ENCODE measurements around the gene SCRN1. TPM values are rescaled to one million over a fixed set of nuclear protein-coding genes. Genes with fewer than 3 reads are reported as not detected.

The SCRN1 gene
- total and polyA plus RNA-seq, 2 experiments from 2014 or later: 15.2 to 66.7 TPM

DNA sequence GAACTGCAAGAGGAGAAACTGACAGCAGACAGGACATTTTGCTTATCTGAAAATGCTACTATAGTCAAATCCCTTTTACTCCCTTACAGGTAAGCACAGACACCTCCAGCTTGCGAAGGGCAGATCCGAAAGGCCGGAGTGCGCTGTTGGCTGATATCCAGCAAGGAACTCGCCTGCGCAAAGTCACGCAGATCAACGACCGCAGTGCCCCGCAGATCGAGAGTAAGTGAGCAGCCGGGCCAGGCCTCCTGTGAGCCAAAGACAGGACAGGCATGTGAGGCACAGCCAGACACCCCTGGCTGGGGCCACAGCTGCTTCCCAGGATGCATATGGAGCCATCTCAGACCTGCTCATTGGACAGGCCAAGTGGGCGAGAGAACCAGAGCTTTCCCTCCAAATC lies 113.9 kb downstream of the SCRN1 start:
- DNase-seq (ENCODE audit: low spot score): no peak
- TF ChIP-seq, protein P1, sequence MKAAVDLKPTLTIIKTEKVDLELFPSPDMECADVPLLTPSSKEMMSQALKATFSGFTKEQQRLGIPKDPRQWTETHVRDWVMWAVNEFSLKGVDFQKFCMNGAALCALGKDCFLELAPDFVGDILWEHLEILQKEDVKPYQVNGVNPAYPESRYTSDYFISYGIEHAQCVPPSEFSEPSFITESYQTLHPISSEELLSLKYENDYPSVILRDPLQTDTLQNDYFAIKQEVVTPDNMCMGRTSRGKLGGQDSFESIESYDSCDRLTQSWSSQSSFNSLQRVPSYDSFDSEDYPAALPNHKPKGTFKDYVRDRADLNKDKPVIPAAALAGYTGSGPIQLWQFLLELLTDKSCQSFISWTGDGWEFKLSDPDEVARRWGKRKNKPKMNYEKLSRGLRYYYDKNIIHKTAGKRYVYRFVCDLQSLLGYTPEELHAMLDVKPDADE (IDR thresholded peaks at IDR 0.05): no peak
- TF ChIP-seq, protein P2, sequence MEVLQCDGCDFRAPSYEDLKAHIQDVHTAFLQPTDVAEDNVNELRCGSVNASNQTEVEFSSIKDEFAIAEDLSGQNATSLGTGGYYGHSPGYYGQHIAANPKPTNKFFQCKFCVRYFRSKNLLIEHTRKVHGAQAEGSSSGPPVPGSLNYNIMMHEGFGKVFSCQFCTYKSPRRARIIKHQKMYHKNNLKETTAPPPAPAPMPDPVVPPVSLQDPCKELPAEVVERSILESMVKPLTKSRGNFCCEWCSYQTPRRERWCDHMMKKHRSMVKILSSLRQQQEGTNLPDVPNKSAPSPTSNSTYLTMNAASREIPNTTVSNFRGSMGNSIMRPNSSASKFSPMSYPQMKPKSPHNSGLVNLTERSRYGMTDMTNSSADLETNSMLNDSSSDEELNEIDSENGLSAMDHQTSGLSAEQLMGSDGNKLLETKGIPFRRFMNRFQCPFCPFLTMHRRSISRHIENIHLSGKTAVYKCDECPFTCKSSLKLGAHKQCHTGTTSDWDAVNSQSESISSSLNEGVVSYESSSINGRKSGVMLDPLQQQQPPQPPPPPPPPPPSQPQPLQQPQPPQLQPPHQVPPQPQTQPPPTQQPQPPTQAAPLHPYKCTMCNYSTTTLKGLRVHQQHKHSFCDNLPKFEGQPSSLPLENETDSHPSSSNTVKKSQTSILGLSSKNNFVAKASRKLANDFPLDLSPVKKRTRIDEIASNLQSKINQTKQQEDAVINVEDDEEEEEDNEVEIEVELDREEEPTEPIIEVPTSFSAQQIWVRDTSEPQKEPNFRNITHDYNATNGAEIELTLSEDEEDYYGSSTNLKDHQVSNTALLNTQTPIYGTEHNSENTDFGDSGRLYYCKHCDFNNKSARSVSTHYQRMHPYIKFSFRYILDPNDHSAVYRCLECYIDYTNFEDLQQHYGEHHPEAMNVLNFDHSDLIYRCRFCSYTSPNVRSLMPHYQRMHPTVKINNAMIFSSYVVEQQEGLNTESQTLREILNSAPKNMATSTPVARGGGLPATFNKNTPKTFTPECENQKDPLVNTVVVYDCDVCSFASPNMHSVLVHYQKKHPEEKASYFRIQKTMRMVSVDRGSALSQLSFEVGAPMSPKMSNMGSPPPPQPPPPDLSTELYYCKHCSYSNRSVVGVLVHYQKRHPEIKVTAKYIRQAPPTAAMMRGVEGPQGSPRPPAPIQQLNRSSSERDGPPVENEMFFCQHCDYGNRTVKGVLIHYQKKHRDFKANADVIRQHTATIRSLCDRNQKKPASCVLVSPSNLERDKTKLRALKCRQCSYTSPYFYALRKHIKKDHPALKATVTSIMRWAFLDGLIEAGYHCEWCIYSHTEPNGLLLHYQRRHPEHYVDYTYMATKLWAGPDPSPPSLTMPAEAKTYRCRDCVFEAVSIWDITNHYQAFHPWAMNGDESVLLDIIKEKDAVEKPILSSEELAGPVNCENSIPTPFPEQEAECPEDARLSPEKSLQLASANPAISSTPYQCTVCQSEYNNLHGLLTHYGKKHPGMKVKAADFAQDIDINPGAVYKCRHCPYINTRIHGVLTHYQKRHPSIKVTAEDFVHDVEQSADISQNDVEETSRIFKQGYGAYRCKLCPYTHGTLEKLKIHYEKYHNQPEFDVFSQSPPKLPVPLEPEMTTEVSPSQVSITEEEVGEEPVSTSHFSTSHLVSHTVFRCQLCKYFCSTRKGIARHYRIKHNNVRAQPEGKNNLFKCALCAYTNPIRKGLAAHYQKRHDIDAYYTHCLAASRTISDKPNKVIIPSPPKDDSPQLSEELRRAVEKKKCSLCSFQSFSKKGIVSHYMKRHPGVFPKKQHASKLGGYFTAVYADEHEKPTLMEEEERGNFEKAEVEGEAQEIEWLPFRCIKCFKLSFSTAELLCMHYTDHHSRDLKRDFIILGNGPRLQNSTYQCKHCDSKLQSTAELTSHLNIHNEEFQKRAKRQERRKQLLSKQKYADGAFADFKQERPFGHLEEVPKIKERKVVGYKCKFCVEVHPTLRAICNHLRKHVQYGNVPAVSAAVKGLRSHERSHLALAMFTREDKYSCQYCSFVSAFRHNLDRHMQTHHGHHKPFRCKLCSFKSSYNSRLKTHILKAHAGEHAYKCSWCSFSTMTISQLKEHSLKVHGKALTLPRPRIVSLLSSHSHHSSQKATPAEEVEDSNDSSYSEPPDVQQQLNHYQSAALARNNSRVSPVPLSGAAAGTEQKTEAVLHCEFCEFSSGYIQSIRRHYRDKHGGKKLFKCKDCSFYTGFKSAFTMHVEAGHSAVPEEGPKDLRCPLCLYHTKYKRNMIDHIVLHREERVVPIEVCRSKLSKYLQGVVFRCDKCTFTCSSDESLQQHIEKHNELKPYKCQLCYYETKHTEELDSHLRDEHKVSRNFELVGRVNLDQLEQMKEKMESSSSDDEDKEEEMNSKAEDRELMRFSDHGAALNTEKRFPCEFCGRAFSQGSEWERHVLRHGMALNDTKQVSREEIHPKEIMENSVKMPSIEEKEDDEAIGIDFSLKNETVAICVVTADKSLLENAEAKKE (CRISPR knock-in tag; IDR thresholded peaks at IDR 0.05): no peak
- TF ChIP-seq NANOG (IDR thresholded peaks at IDR 0.05; ENCODE audit: borderline replicate concordance) (no peak), ZNF114 (CRISPR knock-in tag; IDR thresholded peaks at IDR 0.05) (no peak), JUNB (IDR thresholded peaks at IDR 0.05; ENCODE audit: unreplicated experiment) (no peak), CTCF (conservative IDR thresholded peaks at IDR 0.05; ENCODE audit: low read depth in 2 of 2) (no peak), POLR2AphosphoS5 (IDR thresholded peaks at IDR 0.05; ENCODE audit: low read depth) (no peak), STAT1 (IDR thresholded peaks at IDR 0.05; ENCODE audit: unreplicated experiment) (no peak), EZH2phosphoT487 (IDR thresholded peaks at IDR 0.05; ENCODE audit: unreplicated experiment) (no peak), ZNF331 (CRISPR knock-in tag; IDR thresholded peaks at IDR 0.05; ENCODE audit: low read depth) (no peak)
- TF ChIP-seq, protein P3, sequence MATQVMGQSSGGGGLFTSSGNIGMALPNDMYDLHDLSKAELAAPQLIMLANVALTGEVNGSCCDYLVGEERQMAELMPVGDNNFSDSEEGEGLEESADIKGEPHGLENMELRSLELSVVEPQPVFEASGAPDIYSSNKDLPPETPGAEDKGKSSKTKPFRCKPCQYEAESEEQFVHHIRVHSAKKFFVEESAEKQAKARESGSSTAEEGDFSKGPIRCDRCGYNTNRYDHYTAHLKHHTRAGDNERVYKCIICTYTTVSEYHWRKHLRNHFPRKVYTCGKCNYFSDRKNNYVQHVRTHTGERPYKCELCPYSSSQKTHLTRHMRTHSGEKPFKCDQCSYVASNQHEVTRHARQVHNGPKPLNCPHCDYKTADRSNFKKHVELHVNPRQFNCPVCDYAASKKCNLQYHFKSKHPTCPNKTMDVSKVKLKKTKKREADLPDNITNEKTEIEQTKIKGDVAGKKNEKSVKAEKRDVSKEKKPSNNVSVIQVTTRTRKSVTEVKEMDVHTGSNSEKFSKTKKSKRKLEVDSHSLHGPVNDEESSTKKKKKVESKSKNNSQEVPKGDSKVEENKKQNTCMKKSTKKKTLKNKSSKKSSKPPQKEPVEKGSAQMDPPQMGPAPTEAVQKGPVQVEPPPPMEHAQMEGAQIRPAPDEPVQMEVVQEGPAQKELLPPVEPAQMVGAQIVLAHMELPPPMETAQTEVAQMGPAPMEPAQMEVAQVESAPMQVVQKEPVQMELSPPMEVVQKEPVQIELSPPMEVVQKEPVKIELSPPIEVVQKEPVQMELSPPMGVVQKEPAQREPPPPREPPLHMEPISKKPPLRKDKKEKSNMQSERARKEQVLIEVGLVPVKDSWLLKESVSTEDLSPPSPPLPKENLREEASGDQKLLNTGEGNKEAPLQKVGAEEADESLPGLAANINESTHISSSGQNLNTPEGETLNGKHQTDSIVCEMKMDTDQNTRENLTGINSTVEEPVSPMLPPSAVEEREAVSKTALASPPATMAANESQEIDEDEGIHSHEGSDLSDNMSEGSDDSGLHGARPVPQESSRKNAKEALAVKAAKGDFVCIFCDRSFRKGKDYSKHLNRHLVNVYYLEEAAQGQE (IDR thresholded peaks at IDR 0.05; ENCODE audit: unreplicated experiment): no peak
- no peak overlapping the region for H3K4me2 ChIP-seq
- H3K9me2 ChIP-seq (ENCODE audit: insufficient read depth): no peaks in the 10 kb centered on the region
- H2AFZ ChIP-seq: no peak overlapping the region
- H3K27ac Mint-ChIP-seq: no peak overlapping the region
- H4K20me1 ChIP-seq (replicated peaks; ENCODE audit: insufficient read depth): no peaks in the 10 kb centered on the region
- no peaks in the 10 kb centered on the region for H3K27me3 ChIP-seq (ENCODE audit: insufficient read depth)
- no peak overlapping the region for H3K27ac ChIP-seq (ENCODE audit: low read depth)
- H3K9me3 Mint-ChIP-seq: no peaks in the 10 kb centered on the region
- ATAC-seq: no peak
- no peak overlapping the region for H3K4me3 ChIP-seq
- H3K4me3 Mint-ChIP-seq: no peak overlapping the region
- H3K79me2 ChIP-seq (replicated peaks; ENCODE audit: insufficient read depth): no peaks in the 10 kb centered on the region
- H3K27me3 Mint-ChIP-seq (ENCODE audit: insufficient read depth, low read depth, poor library complexity): no peaks in the 10 kb centered on the region
- no peaks in the 10 kb centered on the region for H3K4me1 Mint-ChIP-seq
- H3K36me3 ChIP-seq (ENCODE audit: insufficient read depth): no peaks in the 10 kb centered on the region
- H3K4me1 ChIP-seq (ENCODE audit: insufficient read depth): 0 out of 2 replicates have a peak, but pooled peaks cover 4% of the 10 kb centered on the region
- no peaks in the 10 kb centered on the region for H3K36me3 Mint-ChIP-seq (ENCODE audit: low read depth)
- no peaks in the 10 kb centered on the region for H3F3A ChIP-seq (replicated peaks; ENCODE audit: low read depth)

Data from GM23338 (cell line).